GM19438 (cell line): ENCODE measurements around the gene MADD.

Experiments used
- ATAC-seq: cut with Tn5 transposase; IDR thresholded peaks from one replicate; pipeline ENCODE4 v1.9.1; 2021; ENCODE audit warnings: low read depth; ENCODE audit not compliant: unreplicated experiment

MADD gene

GRCh38 chr11:47355283-47356128 lies 85.6 kb downstream of the MADD start:
- ATAC-seq = no peak

DNA sequence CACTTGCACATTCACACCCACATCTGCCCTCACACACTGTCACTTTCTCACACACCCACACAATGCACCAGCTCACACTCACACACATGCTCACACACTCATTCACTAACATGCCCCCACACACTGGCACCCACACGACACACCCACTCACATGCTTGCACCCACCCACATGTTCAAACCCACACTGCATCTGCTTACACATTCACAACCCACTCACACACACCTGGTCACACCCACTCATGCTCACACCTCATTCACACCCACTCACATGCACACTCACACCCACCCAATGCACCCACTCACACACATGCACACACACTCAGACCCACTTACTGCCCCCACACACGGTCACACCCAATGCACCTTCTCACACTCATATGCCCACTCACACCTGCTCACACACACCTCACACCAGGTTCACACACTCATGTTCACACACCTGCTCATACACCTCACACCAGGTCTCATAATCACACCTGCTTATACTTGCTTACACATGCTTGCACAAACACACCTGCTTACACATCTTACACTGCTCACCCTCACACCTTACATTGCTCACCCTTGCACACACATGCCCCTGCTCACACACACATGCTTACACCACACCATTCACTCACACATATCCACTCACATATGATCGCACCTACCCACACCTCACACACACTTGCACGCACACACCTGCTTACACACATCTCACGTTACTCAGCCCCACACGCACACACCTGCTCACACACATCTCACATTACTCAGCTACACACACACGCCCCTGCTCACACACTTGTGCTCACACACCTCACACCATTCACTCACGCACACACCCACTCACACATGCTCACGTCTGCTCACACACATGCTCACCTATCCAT lies 86.4 kb downstream of the MADD start:
- no peak for ATAC-seq

DNA sequence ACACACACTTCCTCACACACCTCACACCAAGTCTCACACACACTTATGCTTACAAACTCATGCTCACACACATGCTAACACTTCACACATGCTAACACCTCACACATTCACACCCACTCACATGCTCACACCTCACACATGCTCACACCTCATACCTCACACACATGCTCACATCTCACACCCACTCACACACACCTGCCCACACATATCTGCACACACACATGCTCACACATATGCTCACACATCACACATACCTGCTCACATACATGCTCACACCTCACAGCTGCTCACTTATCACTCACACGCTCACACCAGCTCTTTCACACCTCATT lies 87.0 kb downstream of the MADD start:
- no peak for ATAC-seq

GRCh38 chr11:47357985-47358730 lies 88.2 kb downstream of the MADD start:
- ATAC-seq = no peak

DNA sequence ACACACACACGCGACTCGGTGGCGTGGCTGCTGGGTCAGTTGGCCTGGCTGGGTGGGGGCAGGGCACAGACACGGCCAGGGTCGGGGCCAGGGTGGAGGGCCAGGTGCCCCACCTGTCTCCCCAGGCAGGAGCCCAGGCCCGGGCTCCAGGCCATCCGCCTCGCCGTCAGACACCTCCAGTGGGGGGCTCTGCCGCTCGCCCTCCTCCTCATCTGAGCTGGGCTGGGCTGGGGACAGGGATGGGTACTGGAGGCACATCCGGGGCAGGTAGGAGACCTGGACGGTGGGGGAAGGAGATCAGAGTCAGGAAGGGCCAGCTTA lies 88.8 kb downstream of the MADD start:
- ATAC-seq = no peak

DNA sequence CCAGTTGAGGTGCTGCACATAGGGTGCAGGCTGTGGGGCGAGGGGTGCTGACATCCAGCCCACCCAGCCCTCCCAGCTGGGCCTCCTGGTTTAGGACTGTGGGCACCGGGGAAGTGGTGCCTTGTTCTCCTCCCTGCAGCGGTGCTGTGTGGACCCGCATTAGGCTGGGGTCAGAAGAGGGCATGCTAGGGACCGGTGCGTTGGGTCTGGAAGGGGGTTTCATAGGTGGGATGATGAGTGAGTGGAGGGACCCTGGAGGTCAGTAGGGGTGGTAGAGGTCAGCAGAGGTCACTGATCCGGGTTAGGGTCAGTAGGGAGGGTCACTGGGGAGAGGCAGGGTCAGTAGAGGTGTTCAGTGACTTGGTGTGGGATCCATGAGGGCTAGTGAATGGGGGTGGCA lies 89.2 kb downstream of the MADD start:
- ATAC-seq = no peak

- no peak for ATAC-seq
Measured at GRCh38 chr11:47359586-47359985, 89.7 kb downstream of the MADD start.

DNA sequence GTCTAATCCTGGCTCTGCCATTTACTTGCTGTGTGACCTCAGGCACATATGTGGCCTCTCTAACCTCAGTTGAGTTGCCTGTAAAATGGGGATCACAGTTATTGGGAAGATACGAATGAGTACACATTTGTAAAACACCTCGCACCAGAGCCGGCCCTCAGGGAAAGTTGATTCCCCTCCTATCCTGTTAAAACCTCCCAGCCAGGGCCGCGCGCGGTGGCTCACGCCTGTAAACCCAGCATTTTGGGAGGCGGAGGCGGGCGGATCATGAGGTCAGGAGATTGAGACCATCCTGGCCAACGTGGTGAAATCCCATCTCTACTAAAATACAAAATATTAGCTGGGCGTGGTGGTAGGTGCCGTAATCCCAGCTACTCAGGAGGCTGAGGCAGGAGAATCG lies 90.4 kb downstream of the MADD start:
- ATAC-seq = no peak

DNA sequence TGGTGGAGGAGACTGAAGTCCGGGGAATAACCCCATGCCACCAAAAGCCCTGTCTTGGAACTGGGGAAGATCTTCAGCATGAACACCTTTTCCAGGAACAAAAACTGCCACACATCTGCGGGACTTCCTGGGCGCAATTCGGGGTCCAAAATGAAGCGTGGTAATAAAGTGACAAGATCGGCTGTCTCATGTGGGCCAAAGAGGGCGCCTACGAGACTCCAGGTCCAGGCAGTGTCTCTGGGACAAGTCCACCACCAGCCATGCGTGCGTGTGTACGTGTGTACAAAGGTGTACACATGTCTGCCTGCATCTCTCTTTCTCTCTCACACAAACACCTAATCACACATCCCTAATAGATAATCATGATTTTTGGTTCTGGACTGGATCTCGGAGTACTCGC lies 91.5 kb downstream of the MADD start:
- ATAC-seq = no peak

GRCh38 chr11:47366020-47366490 lies 96.1 kb downstream of the MADD start:
- ATAC-seq = no peak

DNA sequence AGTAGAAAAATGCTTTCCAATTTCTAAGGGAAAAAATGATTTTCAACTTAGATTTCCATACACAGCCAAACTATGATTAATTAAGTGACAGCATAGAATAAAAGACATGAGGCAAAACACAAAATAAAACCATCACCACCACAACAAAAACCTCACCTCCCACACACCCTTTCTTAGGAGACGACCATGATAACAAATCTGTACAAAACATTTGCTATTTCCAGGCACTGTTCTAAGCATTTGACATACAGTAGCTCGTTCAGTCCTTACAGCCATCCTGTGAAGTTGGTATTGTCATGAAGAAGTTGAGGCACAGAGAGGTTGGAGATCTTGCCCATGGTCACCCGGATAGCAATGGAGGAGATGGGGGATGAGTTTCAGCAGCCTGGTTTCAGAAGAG lies 99.7 kb downstream of the MADD start:
- ATAC-seq = no peak

GRCh38 chr11:47372422-47372821 lies 102.5 kb downstream of the MADD start:
- ATAC-seq = no peak

DNA sequence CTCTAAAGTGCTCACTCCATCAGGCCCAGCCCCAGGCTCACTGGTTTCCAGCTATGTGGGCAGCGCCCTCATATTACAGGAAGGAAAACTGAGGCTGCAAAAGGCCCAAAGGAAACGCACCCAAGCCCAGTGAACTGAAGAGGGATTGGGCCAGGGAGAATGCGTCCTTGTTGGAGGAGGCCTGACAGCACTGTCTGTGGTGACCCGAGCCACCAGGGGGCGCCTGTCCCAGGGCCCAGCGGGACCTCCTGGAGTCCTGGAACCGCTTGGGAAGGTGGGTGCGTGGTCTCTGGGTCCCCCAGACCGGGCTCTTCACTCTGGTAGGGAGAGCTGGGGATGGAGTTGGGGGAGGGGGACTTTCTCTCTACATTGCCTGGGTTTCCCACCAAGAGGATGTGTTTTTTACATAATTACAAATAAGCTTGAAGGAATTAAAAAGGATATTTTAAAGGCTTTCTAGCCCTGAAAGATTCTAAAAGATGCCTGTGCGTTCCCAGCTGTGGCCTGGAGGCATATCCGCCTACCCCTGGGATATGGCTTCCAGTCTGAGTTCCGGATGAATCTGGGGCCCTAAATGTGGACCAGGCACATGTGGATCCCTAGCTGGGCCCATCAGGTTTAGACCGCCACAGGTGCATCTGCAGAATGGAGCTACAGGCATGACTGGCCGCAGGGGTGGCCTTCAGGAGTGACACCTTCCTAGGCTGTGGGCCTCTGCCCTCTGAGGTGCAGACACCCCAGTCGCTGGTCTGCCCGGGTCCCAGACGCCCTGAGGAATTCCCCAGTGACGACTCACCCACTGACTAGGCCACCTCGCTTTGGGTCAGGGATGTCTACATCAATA lies 104.2 kb downstream of the MADD start:
- no peak for ATAC-seq

DNA sequence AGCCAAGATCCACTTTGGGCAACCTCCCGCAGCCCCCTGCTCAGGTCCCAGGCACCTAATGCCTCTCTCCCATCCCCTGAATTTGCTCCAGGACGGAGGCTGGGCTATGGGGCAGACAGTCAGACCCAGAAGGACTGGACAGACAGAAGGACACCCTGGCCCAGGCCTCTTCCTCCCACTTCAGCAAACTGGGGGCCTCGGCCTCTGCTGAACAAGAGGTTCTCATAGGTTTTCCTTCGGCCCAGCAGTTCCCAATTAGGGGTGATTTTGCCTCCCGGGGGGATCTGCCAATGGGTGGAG lies 104.7 kb downstream of the MADD start:
- no peak for ATAC-seq

DNA sequence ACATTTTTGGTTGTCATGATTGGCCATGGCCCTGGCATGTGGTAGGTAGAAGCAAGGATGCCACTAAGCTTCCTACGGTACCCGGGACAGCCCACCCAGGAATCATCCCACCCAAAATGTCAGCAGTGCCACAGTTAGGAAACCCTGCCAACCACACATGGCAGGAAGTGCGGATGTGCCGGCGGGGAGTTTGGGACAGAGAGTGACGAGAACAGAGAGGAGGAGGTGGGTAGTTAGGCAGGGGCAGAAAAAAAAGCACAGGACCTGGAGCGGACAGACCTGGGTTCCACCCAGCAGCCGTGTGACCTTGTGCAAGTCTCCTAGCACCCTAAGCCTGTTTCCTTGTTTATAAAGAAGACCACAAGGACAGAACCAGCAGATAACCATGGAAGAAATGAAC lies 105.1 kb downstream of the MADD start:
- no peak for ATAC-seq

DNA sequence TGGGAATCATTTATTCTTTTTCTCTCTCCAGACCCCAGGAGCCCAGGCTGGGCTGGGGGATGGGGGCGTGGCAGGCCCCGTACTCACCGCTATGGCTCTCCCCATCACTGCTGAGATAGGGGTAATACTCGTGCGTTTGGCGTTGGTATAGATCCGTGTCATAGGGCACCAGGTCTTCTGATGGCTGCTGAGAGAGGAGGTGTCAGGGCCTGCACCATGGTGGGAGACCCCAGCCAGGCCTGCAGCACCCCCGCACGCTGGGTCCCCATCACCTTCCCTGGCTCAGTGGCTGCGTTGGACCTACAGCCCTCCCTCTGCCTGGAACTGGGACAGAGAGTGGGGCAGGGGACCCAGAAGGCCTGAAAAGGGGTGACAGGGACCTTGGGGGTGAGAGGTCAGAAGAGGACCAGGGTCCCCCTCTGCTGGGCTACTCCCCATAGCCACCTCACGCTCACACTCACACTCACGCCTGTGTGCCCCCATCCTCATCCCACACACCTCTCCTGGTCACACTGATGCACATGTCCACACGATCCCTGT lies 105.7 kb downstream of the MADD start:
- no peak for ATAC-seq

GRCh38 chr11:47376107-47376524 lies 106.2 kb downstream of the MADD start:
- no peak for ATAC-seq

GRCh38 chr11:47376525-47377371 lies 106.8 kb downstream of the MADD start:
- peak; percentile 39 for ATAC-seq

GRCh38 chr11:47377571-47378009 lies 107.7 kb downstream of the MADD start:
- ATAC-seq = peak; percentile 22
